Fibroblast of mammary gland (primary cell): ENCODE results near the gene FATE1.

Experiments used
- DNase-seq: peaks from one replicate; pipeline ENCODE4 v3.0.0-alpha.2; 2010; ENCODE audit warnings: low read depth
- H3K4me3 ChIP-seq: 2 replicates; pipeline ENCODE4 v1.5.1; 2011; ENCODE audit warnings: low read depth, mild to moderate bottlenecking, low read length, moderate library complexity; ENCODE audit not compliant: control insufficient read depth
- TF ChIP-seq, protein P1 (sequence below): conservative IDR thresholded peaks from 2 replicates; pipeline ENCODE4 v1.5.1; 2011; ENCODE audit warnings: low read depth, low read length, inconsistent platforms; ENCODE audit not compliant: control insufficient read depth, insufficient read depth

FATE1 gene

DNA sequence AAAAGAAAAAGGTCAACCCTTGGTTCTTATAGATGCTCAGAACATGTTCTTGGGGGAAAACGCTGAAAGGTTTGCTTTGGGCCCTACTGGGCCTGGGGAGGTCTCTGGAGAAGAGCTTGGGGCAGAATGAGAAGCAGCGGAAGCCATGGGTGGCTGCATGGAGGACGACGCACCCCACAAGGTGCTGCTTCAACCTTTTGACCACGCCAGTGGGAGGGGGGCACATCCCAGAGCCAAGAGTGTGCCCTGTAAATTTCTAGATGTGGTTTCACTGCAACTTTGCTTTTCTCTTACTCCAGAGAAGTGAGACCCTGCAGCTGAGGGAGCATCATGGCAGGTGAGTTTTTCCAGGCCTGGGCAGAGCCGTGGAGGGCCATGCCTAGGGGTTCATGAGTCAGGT lies 17.4 kb upstream of the FATE1 start:
- TF ChIP-seq, protein P1, sequence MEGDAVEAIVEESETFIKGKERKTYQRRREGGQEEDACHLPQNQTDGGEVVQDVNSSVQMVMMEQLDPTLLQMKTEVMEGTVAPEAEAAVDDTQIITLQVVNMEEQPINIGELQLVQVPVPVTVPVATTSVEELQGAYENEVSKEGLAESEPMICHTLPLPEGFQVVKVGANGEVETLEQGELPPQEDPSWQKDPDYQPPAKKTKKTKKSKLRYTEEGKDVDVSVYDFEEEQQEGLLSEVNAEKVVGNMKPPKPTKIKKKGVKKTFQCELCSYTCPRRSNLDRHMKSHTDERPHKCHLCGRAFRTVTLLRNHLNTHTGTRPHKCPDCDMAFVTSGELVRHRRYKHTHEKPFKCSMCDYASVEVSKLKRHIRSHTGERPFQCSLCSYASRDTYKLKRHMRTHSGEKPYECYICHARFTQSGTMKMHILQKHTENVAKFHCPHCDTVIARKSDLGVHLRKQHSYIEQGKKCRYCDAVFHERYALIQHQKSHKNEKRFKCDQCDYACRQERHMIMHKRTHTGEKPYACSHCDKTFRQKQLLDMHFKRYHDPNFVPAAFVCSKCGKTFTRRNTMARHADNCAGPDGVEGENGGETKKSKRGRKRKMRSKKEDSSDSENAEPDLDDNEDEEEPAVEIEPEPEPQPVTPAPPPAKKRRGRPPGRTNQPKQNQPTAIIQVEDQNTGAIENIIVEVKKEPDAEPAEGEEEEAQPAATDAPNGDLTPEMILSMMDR, result no peak
- no peak overlapping the region for H3K4me3 ChIP-seq
- DNase-seq, result no peak

DNA sequence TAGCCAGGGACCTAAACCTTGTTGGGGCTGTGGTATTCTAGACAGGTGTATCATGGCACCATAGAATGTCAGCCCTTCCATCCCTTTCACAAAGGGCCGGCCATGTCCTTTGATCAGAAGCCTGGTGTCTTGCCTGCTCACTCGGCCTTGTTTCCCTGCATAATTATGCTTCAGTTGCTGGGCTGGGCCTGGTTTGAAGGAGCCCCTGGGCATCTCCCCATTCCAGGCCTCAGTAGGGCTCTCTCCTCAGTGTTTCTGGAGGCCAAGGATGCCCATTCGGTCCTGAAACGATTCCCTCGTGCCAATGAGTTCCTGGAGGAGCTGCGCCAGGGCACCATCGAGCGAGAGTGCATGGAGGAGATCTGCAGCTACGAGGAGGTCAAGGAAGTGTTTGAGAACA lies 16.1 kb upstream of the FATE1 start:
- H3K4me3 ChIP-seq, result no peak overlapping the region
- TF ChIP-seq, protein P1, result no peak
- DNase-seq, result no peak

DNA sequence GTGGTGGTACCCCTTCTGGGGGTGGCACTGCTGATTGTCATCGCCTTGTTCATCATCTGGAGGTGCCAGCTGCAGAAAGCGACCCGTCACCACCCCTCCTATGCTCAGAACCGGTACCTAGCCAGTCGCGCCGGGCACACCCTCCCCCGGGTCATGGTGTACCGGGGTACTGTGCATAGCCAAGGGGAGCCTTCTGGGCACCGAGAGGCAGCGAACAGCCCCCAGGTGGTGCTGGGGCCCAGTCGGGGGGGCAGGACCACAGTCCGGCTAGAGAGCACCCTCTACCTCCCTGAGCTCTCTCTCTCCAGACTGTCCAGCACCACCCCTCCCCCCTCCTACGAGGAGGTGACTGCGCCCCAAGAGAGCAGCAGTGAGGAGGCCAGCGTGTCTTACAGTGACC lies 15.3 kb upstream of the FATE1 start:
- TF ChIP-seq, protein P1, result no peak
- no peak for DNase-seq
- no peak overlapping the region for H3K4me3 ChIP-seq

DNA sequence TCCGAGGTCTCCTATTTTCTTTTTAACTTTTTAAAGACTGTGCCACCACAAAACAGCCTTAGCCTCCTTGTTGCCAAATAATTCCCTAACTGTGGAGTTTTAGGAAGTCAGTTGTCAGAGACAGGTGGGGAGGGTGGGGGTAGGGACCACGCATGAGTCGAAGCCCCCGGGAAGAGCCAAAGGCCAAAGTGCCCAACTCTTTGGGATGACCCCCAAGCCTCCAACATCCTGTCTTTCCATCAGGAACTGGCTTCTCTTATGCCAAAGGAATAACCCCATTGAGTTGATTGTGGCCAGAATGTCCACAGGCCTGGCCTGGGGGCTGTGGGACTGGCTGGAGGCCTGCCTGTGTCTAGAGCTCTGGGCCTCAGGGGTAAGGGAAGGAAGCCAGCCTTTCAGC lies 14.8 kb upstream of the FATE1 start:
- DNase-seq, result no peak
- no peak overlapping the region for H3K4me3 ChIP-seq
- TF ChIP-seq, protein P1, result no peak

DNA sequence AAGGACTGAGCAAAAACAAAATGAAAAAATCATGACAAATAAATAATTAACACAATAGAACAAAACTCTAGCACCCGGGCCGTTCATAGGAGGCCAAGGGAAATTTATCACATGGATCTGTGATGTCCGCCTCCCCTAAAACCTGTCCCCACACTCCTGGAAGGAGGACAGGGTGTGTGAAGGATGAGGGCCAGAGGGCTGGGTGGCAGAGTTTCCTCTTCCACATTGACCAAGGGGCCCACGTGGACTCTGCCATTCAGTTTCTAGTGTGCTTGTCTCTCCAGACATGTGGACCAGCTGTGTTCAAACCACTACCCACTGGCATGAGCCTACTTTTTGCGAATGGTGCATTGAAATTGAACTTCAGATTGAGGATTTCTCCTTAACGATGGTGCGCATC lies 14.3 kb upstream of the FATE1 start:
- no peak for DNase-seq
- no peak overlapping the region for H3K4me3 ChIP-seq
- TF ChIP-seq, protein P1, result no peak

DNA sequence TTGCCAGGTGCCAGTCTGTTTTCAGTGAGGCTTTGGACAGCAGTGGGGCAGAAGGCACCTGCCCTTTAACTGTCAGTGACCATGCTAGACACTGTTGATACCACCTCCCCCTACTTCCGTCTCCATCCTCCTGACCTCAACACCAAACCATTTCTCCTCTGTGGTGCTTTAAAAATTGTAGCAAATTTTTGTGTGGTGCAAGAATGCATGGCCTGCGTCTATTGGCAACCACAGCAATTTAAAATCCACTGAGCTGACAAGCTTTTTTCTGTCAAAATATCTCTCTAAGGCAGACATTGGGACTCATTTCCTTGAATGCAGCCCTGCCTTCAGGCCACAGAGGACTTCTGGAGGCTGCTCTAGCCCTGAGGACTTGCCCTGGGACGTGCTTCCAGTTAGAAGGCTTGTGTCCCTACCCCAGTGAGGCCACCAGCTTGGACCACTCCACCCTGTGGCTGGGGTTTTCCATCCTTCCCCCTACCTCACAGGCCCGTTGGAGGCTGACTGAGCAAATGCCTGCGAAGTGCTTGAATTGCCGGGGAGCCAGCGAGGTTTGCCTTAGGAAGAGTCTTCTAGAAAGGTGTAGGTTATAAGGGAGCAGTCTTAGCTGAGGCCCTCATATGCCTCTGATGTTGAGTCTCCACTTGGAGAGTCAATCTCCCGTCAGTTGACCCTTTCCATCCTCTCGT lies 13.7 kb upstream of the FATE1 start:
- no peak for DNase-seq
- TF ChIP-seq, protein P1, result no peak
- H3K4me3 ChIP-seq, result no peak overlapping the region
